Islet of Langerhans (tissue), 1 donor: ENCODE results near the gene SQOR.
A peak's percentile ranks its signal among the peaks of the same experiment; 100 is the strongest.

Experiments used
- FAIRE-seq: peaks from one replicate; lab custom pipeline; 2011; peaks lifted over from hg19 to GRCh38; lab: Jason Lieb, UNC

Gene SQOR

DNA sequence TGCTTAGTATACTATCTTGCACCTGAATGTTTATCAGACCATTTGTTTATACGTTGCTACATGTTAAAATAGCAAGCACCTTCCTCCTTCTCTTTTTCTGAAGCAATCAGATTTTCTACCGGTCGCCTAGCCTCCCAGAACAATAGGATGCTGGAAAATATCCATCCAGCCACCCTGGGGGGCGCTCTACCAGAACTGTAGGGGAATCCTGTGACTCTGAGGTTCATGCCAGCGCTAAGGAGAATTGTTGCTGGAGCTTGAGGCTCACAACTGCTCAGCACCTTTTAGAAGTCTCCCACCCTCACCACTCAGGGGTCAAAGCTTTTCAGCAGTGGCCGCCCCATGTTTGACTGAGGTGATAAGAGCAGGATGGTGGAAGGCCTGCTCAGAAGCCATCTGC is 27.5 kb downstream of the SQOR start:
- FAIRE-seq: no peak

DNA sequence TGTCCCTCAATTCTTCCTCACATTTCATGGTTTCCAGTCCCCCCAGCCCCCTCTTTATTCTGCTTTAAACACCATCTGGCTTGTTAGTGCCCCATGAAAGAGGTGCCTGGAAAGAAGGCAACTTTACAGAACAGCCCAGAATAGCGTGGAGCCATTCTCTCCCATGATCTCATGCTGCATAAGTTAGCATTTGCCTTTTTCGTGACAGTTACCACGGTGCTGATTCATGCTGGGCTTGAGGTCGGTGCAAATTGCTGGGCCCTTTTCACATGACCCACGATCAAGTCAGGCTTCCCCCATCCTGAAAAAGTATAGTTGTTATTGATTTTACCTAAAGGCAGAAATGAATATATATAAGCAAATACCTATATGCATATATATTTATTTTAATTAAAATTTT is 29.6 kb downstream of the SQOR start:
- no peak for FAIRE-seq

DNA sequence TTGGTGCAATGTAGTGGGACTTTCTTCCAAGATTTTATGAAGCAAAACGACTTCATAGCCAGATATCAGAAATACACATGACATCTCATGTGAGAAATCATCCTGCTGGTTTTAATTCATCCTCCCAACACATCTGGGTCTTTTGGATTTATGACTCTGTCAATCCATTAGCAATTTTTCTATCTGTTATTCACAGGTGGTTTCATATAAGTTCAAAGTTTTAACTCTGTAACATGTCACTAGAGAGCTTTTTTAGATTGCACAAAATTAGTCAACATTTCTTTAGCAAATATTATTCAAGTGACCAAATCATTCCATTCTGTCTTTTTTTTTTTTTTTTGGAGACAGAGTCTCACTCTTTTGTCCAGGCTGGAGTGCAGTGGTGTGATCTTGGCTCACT is 30.4 kb downstream of the SQOR start:
- no peak for FAIRE-seq

DNA sequence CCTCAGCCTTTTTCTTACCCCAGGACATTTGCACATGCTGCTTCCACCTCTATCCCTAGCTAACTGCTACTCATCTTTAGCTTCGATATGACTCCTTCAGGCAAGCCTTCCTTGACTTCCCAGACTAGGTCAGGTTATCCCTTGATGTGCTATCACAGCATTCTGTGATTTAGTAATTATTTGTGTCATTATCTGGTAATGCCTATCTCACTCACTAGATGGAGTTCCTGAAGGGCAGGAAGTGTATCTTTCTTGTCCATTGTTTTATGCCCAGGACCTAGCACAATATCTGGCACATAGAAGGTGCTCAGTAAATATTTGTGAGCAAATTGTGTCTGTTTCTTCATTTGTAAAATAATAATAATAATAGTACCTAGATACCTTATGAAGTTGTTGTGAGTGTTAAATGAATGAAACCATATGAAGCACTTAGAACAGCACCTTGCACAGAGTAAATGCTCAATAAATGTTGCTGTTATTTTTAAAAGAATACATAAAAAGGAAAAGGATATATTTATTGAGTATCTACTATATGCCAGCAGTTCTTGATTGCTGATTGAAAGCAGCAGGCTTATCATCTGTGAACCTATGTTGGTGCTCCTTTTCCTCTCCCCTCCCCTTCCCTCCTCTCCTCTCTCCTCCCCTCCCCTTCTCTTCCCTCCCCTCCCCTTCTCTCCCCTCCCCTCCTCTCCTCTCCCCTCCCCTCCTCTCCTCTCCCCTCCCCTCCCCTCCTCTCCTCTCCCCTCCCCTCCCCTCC is 31.5 kb downstream of the SQOR start:
- FAIRE-seq: no peak

DNA sequence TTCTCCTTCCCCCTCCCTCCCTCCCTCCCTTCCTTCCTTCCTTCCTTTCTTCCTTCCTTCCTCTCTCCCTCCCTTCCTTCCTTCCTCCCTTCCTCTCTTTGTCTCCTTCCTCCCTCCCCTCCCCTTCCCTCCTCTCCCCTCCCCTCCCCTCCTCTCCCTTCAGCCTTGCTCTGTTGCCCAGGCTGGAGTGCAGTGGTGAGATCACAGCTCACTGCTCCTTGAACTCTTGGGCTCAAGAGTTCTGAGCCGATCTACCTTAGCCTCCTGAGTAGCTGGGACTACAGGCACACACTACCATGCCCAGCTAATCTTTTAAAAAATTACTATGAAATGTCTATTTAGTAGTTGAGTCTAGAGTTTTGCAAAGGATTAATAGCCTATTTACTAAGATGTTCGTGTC is 32.2 kb downstream of the SQOR start:
- FAIRE-seq: no peak

DNA sequence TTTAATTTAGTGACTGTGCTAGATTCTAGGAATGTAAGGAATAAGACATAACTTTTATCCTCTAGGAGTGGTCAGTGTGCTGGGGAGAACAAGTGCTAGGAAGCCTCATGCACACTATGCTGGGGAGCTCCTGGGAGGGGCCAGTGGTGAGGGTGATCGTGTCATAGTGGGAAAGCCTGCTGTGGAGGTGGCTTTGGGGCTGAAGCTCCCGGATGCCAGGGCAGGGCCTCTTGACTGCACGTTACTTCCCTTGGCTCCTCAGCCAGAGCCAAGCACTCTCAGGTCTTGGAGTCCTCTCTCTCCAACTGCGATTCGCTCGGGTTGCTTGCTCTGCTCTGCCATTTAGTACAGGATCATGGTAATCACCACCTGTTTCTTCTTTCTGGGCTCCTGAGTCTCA is 33.6 kb downstream of the SQOR start:
- FAIRE-seq: no peak

DNA sequence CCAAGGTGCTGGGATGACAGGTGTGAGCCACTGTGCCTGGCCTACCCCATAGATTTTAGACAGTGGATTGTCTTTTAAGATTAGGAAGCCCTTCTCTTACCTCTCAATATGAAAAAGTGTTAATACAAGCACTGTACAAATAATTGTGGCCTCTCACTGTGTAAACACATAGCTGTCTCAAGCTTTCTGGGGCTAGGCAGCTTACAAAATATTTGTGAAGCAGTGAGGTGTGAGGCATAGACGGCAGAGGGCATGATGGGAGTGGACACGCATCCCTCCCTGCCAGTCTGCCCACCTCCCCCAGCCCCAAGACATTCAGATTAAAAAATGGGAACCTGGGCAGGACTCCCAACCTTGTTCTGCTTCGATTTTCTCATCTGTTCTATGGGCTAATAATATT is 34.6 kb downstream of the SQOR start:
- FAIRE-seq: no peak

DNA sequence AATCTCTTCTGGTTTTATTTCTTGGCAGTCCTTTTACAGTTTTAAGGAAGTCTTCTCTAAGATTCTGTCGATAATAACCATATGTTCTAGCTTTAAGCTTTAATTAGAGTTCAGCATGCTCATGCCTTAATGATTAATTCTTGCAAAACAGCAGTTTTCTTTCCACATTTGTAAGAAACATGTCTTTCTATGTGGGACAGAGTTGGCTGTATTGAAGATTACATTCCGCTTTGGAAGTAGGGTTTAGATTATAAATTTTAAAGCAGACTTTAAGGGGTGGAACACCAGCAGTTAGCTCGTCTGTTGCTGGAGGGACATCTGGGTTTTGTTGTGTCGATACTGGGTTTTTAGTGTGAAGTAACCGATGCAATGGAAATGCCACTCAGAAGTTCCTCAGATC is 35.3 kb downstream of the SQOR start:
- peak; percentile 21 for FAIRE-seq

DNA sequence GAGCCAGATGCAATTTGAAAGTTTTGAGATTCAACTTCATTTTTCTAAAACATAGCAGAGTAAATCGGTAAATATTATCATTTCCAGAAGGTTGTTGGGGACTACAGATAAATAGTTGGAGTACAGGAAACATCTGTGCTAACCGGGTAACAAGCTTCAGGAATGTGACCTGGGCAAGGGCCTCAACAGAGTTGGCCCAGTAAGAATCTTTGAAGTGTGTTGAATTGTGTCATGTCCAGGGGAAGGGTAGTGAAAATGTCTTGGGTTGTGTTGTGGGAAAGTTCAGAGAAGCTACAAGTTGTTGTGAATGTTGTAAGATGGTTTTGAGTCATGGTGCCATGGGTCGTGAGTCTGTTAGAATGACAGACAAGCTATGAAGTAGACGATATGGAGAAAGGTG is 35.7 kb downstream of the SQOR start:
- no peak for FAIRE-seq

DNA sequence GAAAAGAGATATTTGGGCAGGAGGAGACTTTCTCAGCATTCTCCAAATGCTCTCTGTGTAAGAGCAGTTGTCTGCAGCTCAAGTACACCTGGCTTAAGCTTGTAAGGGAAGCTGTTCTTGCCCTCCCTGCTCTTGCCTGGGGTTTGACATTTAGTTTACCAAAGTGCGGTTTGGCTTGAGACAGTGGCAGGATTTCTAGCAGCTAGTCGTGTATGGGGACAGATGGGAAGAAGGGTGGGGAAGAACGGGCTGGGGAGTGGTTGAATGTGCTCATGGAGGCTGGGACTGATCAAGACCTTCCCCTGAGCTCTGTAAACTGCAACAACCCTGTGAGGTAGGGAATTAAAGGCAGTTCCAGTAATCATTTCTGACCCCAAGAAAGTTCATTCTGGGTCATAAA is 39.8 kb downstream of the SQOR start:
- no peak for FAIRE-seq

DNA sequence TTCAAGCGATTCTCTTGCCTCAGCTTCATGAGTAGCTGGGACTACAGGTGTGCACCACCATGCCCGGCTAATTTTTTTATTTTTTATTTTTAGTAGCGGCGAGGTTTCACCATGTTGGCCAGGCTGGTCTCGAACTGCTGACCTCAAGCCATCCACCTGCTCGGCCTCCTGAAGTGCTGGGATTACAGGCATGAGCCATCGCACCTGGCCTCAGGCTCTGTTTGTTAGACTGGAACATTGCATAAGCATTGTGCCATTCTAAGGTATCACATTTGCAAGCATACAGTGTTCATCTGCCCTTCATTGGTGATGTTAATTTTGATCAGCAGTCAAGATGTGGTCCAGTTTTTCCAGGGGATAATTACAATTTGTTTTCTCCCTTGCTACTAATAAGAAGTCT is 43.0 kb downstream of the SQOR start:
- FAIRE-seq: no peak

DNA sequence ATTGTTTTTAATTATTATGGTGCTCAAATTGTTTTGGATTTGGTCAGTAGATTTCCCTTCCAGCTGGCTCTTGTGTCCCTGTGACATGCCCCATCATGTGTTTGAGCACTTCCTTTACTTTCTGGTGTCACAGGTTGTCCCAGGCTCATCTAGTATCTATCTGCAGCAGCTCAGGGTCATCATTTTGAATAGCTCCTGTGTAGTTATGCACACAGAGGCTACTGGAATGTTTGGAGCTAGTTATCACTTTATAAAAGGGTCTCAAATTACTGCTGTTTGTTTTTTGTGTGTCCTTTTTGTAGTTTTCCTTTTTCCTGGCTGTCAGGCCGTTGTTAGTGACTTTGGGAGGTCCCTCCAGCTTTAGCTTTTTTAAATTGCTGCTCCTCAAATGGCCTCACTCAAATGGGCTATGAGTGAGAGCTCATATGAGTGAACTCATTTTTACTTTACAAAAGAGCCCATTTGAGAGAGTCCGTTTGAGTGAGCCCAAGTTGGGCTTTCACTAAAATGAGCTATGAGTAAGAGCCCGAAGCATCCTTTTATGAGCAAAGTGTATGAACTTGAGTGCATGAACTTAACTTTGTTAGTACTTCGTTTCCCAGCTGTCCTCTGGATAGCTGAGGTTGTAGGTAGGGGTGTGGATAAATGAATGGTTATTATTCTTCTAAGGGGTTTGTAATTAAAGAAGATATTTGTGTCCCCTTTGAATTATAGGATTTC is 43.8 kb downstream of the SQOR start:
- FAIRE-seq: no peak

DNA sequence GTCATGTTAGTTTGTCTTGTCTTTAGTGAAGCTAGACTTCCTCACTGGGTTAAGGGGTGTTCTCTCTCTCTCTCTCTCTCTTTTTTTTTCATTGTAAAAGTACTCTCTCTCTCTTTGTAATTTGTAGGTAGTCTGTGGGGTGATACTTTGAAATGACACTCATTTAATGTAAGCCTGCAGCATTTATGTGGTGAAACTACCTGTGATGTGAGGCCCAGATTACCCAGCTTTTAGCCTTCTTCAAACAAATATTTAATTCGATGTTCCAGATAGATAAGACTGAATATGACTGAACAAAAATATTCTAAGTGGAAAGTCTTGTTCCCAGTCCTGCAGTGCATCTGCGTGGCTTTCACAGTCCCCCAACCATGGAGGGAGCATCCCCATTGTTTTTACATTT is 49.7 kb downstream of the SQOR start:
- no peak for FAIRE-seq

DNA sequence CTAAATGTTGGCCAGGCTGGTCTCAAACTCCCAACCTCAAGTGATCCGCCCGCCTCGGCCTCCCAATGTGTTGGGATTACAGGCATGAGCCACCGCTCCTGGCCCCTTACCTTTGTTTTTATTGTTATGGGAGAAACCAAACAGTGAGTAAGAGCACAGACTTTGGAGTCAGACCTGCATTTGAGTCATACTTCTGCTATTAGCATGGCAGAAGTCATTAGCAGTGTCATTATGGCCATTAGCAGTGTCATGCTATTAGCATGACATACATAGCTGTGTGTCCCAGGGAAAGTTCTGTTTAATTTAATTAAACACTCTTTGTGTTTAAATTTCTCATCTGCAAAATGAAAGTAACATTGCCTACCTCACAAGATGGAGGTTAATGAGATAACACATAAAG is 54.8 kb downstream of the SQOR start:
- FAIRE-seq: no peak

DNA sequence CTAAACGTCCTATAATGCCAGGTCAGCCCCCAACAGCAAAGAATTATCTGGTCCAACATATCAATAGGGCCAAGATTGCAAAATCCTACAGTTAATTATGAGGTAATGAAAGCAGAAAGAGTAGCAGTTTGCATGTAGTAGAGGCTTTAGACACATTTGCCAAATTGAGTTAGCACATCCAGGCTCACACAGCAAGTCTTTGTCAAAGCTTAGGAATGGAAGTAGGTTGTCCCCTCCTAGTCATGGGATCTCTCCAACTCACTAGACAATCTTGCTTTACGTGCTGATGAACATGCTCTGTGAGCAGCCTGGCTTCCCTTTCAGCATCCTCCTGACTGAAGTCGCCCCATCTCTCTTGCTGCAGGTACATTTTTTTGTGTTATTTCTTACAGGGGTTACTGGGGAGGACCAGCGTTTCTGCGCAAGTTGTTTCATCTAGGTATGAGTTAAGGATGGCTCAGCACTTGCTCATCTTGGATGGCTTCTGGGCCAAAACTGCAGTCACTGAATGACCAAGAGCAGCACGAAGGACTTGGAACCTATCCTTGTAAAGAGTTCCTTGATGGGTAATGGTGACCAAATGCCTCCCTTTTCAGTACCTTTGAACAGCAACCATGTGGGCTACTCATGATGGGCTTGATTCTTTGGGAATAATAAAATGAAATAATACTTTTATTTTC is 55.9 kb downstream of the SQOR start:
- no peak for FAIRE-seq

DNA sequence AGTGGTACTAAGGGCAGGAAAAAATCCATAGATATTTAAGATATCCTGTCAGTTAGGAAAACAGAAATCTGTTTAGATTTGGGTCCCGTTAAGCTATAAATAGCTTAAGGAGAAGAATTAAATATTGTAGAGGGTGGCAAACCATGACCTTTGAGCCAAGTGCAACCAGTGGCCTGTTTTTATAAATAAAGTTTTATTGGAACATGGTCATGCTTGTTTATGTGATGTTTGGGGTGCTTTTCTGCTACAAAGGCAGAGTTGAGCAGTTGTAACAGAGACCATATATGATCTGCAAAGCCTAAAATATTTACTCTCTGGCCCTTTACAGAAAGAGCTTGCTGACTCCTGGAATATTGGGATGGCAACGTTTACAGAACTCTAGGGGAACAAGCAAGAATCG is 66.3 kb downstream of the SQOR start:
- no peak for FAIRE-seq

DNA sequence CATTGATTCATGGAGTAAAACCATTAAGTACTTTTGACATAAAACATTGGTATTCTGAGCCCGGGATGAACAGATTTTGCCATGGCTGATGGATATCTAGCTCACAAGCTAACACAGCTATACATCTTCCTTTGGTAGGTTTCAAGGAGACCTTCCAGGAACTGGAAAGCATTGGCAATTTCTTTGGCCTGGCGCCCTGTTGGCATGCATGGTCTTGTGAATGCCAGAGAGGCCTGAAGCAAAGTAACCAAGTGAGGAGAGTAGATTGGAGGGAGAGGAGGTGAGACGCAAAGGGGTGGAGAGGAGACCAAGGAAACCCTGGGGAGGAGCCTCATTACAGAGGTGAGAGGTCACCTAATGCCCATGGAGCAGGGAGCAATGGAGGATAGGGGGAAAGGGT is 67.2 kb downstream of the SQOR start:
- FAIRE-seq: no peak

DNA sequence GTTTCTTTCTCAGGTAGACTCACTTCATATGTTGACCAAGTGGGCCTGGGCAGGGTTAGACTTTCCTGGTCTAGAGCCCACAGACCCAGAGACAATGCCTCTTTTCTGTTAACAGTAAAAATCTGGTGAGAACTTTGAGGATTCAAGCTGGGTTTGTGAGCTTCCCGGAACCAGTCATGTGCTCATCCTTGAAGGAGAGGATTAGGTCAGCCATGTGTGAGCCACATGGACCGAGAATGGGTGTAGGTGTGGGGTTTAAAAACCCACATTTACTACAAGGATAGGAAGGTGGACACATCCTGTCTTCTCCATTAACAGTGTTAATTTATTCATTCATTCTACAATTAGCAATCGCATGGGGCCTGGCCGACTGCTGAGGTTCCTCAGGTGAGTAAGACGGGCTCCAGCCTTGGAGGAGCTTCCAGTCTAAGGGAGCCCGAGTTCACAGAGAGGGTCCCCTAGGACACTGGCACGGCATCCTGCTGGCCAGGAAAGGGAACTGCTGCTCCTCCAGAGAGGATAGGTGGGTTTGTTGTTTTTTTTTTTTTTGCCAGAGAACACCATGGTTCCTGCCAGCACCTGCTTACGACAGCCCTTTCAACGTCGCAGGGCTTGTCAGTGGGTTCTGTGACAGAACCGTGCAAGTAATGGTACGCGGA is 69.0 kb downstream of the SQOR start:
- no peak for FAIRE-seq

DNA sequence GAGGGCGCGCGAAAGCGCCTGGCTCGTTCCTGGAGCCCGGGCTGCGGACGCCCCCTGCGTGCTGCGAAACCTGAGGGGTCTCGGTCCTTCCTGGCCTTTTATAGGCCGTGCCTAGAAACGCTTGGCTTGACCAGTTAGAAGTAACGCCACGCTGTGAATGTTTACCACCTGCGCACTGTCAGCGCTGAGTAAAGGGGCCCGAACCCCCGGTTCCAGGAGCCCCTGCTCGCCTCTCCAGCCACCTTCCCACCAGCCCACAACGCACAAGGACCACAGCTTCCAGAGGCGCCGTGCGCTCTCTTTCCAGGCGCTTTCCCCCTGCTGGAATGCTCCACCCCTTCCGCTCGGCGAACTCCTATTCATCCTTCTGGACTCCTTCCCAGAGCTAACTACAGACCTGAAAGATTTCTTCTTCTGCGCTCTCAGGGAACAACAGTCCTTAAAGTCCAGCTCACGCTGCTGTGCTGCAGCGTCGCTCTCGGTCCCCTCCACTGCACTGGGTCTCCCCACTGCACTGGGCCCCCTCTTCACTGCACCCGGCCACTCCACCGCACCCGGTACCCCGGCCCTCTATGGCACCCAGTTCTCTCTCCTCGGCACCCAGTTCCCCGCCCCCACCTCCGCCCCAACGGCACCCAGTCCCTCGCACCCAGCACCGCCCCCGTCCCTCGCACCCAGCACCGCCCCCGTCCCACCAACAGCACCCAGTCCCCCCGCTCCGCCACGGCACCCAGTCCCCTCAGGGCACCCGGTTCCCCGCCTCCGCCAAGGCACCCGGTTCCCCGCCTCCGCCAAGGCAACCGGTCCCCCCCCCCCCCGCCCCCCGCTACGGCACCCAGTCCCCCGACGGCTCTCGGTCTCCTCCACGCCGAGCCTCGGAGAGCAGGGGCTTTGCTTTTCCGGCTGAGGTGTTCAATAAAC is 69.8 kb downstream of the SQOR start:
- FAIRE-seq: no peak

DNA sequence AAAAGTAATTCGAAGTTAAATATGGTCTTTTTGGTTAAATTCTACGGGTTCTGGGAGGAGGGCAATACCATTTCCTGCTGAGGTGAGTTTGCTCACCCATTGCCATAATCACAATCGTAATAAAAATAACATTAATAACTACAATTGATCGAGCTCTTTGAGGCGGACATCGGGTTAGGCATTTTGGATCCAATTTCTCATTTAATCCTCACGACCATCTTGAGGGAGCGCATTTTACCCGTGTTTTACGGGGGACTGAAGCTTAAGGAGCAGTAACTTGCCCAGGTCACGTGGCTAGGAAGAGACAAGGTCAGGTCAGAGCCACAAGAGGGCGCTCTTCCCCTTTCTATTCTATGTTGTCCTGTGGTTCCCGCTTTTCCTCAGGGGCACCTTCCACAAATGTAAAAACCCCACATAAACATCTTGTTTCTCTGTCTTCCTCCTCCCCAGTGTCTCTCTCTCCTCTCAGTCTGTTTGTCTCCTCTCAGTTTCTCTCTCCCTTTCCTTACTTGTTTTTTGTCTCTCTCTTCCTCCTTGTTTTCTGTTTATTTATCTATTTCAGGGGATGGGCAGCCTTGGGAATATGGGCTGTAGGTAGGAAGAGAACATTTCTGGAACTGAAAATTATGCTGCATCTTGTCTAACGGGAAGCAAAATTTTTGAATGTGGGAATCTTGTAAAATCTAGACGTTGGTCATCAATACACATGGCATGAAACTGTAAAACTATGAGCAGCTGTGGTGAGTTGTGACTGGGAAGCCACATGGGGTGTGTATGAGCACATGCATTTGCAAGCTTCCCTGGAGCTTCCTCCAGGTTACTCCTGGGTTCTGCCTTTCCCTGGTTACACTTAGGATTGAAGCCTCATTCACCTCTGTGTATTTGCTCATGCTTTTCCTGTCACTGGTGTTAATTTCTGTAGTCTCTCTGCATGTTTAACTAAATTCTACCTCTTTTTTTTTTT is 71.0 kb downstream of the SQOR start:
- FAIRE-seq: peak; percentile 79

DNA sequence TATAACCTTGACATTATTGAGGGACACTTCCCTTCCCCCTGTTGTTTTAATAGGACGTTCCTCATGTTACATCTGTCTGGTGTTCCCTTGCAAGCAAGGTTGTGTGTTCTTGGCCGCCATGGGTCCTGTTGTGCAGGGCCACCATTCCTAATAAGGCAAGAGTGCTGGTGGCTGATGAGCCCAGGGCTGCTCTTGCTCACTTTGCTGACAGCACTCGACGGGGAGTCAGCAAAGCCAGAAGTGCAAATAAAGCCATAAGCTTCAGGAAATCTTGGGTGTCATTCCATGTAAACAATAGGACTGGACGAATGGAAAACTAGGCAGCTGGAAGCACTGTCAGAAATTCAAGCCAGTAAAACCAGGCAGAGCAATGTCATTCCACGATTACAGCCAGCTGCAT is 75.8 kb downstream of the SQOR start:
- FAIRE-seq: no peak
